H4 (cell line): ENCODE measurements around the gene TTC39C. TPM values are rescaled to one million over a fixed set of nuclear protein-coding genes. Genes with fewer than 3 reads are reported as not detected.

ENCODE experiments used
- DNase-seq: peaks from one replicate; pipeline ENCODE4 v3.0.0-alpha.2; 2015; ENCODE audit warnings: low spot score
- total RNA-seq: library from RNA; depleted of rRNA; stranded (reverse); fragments of >200 nt; shearing (Covaris generic); gene quantifications from 2 replicates; pipeline ENCODE4 v1.2.3, GENCODE V29; 2014

The TTC39C gene
- total RNA-seq, 1 experiment from 2014 or later, result 20.8 TPM

- DNase-seq, result no peak
Measured at GRCh38 chr18:24086082-24086481, 71.5 kb downstream of the TTC39C start.

- no peak for DNase-seq
Measured at GRCh38 chr18:24089076-24089475, 74.5 kb downstream of the TTC39C start.

DNA sequence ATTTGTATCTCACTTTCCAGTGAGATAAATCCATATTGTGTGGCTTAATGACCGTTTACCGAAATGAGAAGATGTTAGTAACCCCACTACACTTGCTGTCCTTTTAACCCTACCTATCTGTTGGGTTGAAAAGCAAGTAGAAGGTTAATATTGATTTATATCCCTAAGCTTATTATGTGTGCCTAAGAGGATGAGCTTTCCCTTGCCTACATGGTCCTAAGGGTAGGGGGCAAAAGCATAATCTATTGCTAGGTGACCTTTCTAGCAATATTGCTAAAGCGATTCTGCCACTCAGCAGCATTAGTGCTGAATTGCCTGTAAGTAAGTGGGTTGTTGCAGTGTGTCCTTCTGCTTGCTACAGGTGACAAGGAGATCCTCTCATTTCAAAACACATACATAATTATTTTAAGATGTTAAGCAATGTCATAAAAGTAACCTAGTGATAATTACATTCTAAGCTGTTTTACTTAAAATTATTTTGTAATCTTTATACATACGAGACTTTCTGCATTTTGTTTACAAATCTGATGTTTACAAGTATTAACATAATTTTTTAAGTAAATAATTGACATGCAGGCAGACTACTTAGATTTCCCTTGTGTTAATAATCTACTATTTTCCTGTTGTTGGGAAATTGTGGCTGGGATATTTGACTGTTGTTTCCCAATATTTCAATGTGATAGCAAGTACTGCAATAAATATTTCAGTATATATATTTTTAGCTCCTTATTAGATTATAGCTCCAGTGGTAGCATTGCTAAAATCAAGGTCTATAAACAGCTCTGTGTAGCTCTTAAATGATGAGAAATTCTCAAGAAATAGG is 75.2 kb downstream of the TTC39C start:
- DNase-seq, result no peak

GRCh38 chr18:24090876-24091275 is 76.3 kb downstream of the TTC39C start:
- no peak for DNase-seq

DNA sequence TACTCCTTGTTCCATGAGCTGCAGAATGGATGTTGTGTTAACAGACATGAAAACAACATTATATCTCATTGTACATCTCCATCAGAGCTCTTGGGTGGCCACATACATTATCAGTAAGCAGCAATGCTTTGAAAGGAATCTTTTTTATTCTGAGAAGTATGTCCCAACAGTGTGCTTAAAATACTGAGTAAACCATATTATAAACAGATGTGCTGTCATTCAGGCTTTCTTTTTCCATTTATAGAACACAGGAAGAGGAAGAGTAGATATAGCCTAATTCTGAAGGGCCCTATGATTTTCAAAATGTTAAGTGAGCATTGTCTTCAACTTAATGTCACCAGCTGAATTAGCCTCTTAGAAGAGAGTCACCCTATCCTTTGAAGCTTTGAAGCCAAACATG is 80.0 kb downstream of the TTC39C start:
- no peak for DNase-seq

DNA sequence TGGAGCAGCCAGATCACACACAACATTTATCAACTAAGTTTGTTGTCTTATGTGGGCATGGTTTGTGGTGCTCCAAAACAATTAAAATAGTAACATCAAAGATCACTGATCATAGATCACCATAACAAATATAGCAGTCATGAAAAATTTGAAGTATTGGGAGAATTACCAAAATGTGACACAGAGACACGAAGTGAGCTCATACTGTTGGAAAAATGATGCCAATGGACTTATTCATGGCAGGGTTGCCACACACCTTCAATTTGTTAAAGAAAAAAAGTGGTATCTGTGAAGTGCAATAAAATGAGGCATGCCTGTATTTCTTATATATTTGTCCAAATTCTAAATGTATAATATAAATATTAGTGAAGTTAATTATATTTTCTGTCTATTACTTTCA is 81.4 kb downstream of the TTC39C start:
- no peak for DNase-seq

GRCh38 chr18:24103320-24104021 is 88.9 kb downstream of the TTC39C start:
- DNase-seq, result no peak

- DNase-seq, result no peak
Measured at GRCh38 chr18:24104486-24104885, 89.9 kb downstream of the TTC39C start.

DNA sequence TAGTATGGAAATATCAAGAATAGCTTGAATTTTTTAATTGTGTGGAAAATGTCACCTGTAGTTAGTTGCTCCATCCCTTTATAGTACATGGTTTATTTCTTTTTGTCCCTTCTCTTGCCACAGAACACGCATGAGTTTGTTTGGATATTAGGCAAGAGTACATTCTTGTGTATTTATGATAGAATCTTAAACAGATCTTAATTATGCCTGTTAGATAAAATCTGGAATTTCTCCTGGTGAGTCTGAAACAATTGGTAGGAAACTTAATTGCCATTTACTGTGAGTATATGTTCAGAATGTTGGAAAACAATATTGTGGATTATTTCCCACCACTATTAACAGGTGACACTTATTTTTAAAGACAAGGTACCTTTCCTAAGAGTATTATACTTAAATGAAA is 94.1 kb downstream of the TTC39C start:
- no peak for DNase-seq

GRCh38 chr18:24111936-24112335 is 97.4 kb downstream of the TTC39C start:
- no peak for DNase-seq

GRCh38 chr18:24112464-24112863 is 97.9 kb downstream of the TTC39C start:
- DNase-seq, result no peak

DNA sequence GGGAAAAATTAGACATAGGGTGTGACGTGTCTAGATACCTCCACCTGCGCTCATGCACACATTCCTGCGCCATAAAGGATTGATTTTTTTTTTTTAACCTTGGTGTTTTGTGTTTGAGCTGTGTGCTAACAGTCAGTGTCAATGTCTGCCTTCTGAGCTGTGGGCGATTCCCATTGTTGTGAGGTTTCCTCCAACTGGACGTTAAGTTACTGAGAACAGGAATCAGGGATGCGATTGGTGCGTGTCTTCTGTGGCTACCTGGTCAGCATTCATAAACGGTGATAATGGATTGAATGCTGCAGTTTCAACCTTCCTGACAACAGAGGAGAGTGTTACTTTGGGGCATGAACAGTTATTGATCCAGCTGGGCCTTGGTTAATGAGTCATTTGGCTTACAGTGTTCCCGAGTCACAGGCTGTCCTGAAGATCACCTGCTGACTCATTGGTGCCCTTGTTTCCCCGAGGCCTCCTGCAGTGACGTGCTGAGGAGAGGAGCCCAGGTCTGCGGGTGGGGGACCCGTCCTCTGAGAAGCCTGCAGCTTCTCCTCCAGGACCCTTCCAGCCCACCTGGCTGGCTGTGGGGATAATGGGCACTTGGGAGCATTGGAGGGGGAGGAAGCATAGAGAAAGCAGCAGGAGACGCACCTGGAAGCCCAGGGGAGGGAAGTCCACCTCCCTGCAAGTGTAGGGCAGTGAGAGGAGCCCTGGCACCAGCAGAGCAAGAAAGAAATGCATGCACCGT is 98.5 kb downstream of the TTC39C start:
- DNase-seq, result no peak

DNA sequence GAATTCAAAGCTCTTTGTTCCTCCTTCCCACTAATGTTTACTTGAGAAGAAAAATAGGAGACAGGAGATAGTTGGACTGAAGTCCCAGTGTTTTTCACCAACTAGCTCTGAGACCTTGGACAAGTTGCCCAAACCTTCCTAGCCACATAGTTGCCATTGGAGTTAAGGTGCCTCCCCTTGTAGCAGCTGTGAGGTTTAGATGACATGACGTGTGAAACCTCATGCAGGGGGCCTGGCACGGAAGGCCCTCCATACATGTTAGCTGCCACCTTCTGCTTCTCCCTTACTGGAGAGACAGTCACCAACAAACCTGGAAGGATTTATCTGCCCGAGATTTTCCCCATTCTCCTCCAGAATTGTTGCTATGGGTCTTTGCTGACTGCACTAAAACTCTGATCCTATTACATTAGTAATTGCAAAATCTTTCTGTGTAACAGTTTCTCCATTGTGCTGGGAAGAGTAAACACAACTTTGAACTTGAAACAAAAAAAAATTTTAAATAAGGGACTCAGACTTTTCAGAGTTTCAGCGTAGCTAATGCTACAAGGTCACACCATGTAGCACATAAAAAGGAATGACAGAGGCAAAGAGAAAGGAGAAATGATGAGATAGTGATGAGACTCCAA is 100.5 kb downstream of the TTC39C start:
- no peak for DNase-seq

DNA sequence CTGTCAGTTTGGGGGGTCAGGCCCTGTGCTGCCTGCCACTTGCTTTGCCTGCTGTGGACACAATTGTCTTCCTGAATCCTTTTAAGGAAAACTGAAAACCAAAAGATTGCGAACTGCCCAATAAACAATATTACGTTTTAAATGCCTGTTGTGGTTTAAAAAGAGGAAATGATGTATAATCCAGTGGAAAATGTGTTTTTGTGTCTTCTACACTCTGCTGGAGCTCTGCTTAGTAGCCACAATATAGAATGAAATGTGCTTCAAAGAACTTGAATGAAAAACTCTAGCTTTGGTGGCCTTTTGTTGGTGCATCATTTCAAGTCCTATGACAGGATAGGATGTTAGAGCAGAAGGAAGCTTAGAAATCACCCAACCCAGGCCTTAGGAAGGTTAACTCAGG is 101.1 kb downstream of the TTC39C start:
- no peak for DNase-seq

- peak; percentile 68 for DNase-seq
Measured at GRCh38 chr18:24118750-24119577, 104.4 kb downstream of the TTC39C start.

DNA sequence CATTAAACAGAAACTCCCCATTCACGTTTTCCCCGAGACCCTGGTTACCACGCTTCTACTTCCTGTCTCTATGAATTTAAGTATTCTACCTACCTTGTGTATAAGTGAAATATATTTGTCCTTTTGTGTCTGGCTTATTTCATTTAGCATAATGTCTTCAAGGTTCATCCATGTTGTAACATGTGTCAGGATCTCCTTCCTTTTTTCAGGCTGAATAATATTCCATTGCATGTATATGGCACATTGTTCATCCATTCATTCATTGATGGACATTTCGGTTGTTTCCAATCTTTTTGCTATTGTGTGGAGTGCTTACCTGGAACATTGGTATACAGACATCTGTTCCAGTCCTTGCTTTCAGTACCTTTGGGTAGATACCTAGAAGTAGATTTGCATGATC is 106.1 kb downstream of the TTC39C start:
- DNase-seq, result no peak

- DNase-seq, result no peak
Measured at GRCh38 chr18:24121625-24122024, 107.1 kb downstream of the TTC39C start.

GRCh38 chr18:24126155-24126961 is 111.8 kb downstream of the TTC39C start:
- DNase-seq, result no peak

- DNase-seq, result no peak
Measured at GRCh38 chr18:24127735-24128134, 113.2 kb downstream of the TTC39C start.

DNA sequence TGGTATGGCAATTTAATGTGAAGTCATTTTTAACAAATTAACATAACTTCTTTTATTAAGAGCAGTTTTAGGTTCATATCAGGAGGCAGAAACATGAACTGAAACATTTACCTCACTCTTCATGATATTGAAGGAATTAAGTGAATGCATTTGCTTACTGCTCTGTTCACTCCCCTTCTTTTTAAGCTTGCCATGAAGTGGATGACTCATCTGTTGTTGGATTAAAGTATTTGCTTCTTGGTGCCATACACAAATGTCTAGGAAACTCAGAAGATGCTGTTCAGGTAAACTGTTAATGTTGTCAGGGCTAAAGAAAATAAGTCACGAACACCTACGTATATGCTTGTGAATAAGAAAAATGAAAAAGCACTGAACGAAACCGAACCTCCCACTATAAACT is 114.1 kb downstream of the TTC39C start:
- no peak for DNase-seq
